DOHH2 (cell line): ENCODE measurements around the gene MBOAT7.
A peak's percentile ranks its signal among the peaks of the same experiment; 100 is the strongest.

Experiments used
- H3F3A ChIP-seq: fragments of 200-600 bp; sonication (generic), shearing (Covaris generic); 2 replicates; pipeline ENCODE4 v1.6.0; 2016; ENCODE audit warnings: antibody characterized with exemption, mild to moderate bottlenecking; ENCODE audit not compliant: control insufficient read depth, insufficient read depth
- H3K27ac ChIP-seq: fragments of 200-600 bp; sonication (generic); 2 replicates; pipeline ENCODE4 v1.5.1; 2014; ENCODE audit warnings: low read depth, mild to moderate bottlenecking, low read length, moderate library complexity
- H3K27me3 ChIP-seq: fragments of 200-600 bp; sonication (generic); 2 replicates; pipeline ENCODE4 v1.6.1; 2014; ENCODE audit warnings: mild to moderate bottlenecking, low read length, mixed read lengths; ENCODE audit not compliant: control insufficient read depth
- H3K36me3 ChIP-seq: fragments of 200-600 bp; sonication (generic); 2 replicates; pipeline ENCODE4 v1.6.1; 2014; ENCODE audit warnings: mild to moderate bottlenecking, low read length, moderate library complexity, mixed read lengths; ENCODE audit not compliant: control insufficient read depth
- H3K4me1 ChIP-seq: fragments of 200-600 bp; sonication (generic); 2 replicates; pipeline ENCODE4 v1.6.1; 2014; ENCODE audit warnings: mild to moderate bottlenecking, low read length, mixed read lengths; ENCODE audit not compliant: control insufficient read depth
- H3K4me2 ChIP-seq: fragments of 200-600 bp; sonication (generic); 2 replicates; pipeline ENCODE4 v1.6.0; 2014; ENCODE audit warnings: mild to moderate bottlenecking, low read length, moderate library complexity
- H3K4me3 ChIP-seq: fragments of 200-600 bp; sonication (generic); 2 replicates; pipeline ENCODE4 v1.5.1; 2014; ENCODE audit warnings: mild to moderate bottlenecking, low read length, mixed read lengths
- H3K79me2 ChIP-seq: fragments of 200-600 bp; sonication (generic); 2 replicates; pipeline ENCODE4 v1.6.1; 2014; ENCODE audit warnings: mild to moderate bottlenecking, low read length, mixed read lengths; ENCODE audit not compliant: control insufficient read depth
- H3K9me2 ChIP-seq: fragments of 200-600 bp; sonication (generic); replicated peaks from 2 replicates; pipeline ENCODE4 v1.6.1; 2014; ENCODE audit warnings: mild to moderate bottlenecking, low read length, mixed read lengths; ENCODE audit not compliant: control insufficient read depth
- H3K9me3 ChIP-seq: fragments of 200-600 bp; sonication (generic); 2 replicates; pipeline ENCODE4 v1.6.1; 2014; ENCODE audit warnings: antibody characterized with exemption, low read length, mixed read lengths; ENCODE audit not compliant: control insufficient read depth, insufficient read depth
- H4K20me1 ChIP-seq: fragments of 200-600 bp; sonication (generic); 2 replicates; pipeline ENCODE4 v1.6.0; 2014; ENCODE audit warnings: low read depth, mild to moderate bottlenecking, antibody characterized with exemption, low read length, moderate library complexity; ENCODE audit not compliant: control insufficient read depth, insufficient read depth
- CTCF ChIP-seq: fragments of 200-600 bp; sonication (generic); IDR thresholded peaks from one replicate; pipeline ENCODE4 v1.5.1; 2014; ENCODE audit warnings: antibody characterized with exemption, mild to moderate bottlenecking, low read depth, low read length; ENCODE audit not compliant: poor library complexity, severe bottlenecking
- EZH2phosphoT487 ChIP-seq: fragments of 200-600 bp; sonication (generic); IDR thresholded peaks from 2 replicates; pipeline ENCODE4 v1.6.1; 2017; ENCODE audit warnings: borderline replicate concordance, mild to moderate bottlenecking, antibody characterized with exemption, low read length, moderate library complexity, mixed read lengths

The MBOAT7 gene

GRCh38 chr19:54189735-54190502 is 539 bp upstream of the MBOAT7 start:
- Histone ChIP-seq H3K27ac (peak overlapping the region; percentile 83), H3K4me3 (peak overlapping the region; percentile 85), H3K4me1 (peaks cover 19% of the 10 kb centered on the region), H3K79me2 (peaks cover 29% of the 10 kb centered on the region), H3K27me3 (no peaks in the 10 kb centered on the region), H3F3A (no peaks in the 10 kb centered on the region; the same call in 1 of the 2 replicates), H4K20me1 (peaks cover 4% of the 10 kb centered on the region; the same call in 1 of the 2 replicates), H3K4me2 (peak overlapping the region; percentile 95), H3K36me3 (peaks cover 25% of the 10 kb centered on the region), H3K9me3 (no peaks in the 10 kb centered on the region), H3K9me2 (no peaks in the 10 kb centered on the region)
- TF ChIP-seq CTCF (no peak), EZH2phosphoT487 (no peak)

GRCh38 chr19:54188215-54188871 is 1.0 kb downstream of the MBOAT7 start:
- Histone ChIP-seq H3K9me2 (no peaks in the 10 kb centered on the region), H3K4me1 (peaks cover 19% of the 10 kb centered on the region), H3K27me3 (no peaks in the 10 kb centered on the region), H3F3A (no peaks in the 10 kb centered on the region), H3K36me3 (peaks cover 21% of the 10 kb centered on the region), H3K79me2 (peaks cover 29% of the 10 kb centered on the region), H4K20me1 (peaks cover 4% of the 10 kb centered on the region; the same call in 1 of the 2 replicates), H3K4me3 (peak overlapping the region; percentile 79), H3K27ac (peak overlapping the region; percentile 83), H3K9me3 (no peaks in the 10 kb centered on the region), H3K4me2 (peak overlapping the region; percentile 89)
- TF ChIP-seq CTCF, result no peak
- no peak for TF ChIP-seq EZH2phosphoT487

GRCh38 chr19:54186934-54187381 is 2.4 kb downstream of the MBOAT7 start:
- Histone ChIP-seq H3K27me3 (no peaks in the 10 kb centered on the region), H3K4me3 (no peak overlapping the region), H3K9me2 (no peaks in the 10 kb centered on the region), H3K9me3 (no peaks in the 10 kb centered on the region), H3K79me2 (peaks cover 23% of the 10 kb centered on the region), H3F3A (peaks cover 6% of the 10 kb centered on the region; the same call in 1 of the 2 replicates), H3K36me3 (peaks cover 8% of the 10 kb centered on the region; the same call in 1 of the 2 replicates), H3K27ac (no peak overlapping the region), H3K4me1 (peaks cover 13% of the 10 kb centered on the region), H3K4me2 (no peak overlapping the region), H4K20me1 (peaks cover 4% of the 10 kb centered on the region; the same call in 1 of the 2 replicates)
- TF ChIP-seq CTCF (no peak), EZH2phosphoT487 (no peak)
